ENCODE results near the gene FXYD2.

GRCh38 chr11:117816151-117816741, 8.3 kb downstream of the FXYD2 start:
- TF ChIP-seq EZH2 (IDR thresholded peaks at IDR 0.05; ENCODE audit: insufficient read depth, low read length) (no peak), CTCF (IDR thresholded peaks at IDR 0.05; ENCODE audit: insufficient read depth, low read depth, low read length) (no peak)
